NCI-H510A treated with DMSO at 0.1 percent for 48 hours (cell line): ENCODE measurements around the gene TMEM51.

Experiments
- DNase-seq: peaks from one replicate; lab custom pipeline; 2025; lab: John Stamatoyannopoulos, UW

Gene TMEM51

DNA sequence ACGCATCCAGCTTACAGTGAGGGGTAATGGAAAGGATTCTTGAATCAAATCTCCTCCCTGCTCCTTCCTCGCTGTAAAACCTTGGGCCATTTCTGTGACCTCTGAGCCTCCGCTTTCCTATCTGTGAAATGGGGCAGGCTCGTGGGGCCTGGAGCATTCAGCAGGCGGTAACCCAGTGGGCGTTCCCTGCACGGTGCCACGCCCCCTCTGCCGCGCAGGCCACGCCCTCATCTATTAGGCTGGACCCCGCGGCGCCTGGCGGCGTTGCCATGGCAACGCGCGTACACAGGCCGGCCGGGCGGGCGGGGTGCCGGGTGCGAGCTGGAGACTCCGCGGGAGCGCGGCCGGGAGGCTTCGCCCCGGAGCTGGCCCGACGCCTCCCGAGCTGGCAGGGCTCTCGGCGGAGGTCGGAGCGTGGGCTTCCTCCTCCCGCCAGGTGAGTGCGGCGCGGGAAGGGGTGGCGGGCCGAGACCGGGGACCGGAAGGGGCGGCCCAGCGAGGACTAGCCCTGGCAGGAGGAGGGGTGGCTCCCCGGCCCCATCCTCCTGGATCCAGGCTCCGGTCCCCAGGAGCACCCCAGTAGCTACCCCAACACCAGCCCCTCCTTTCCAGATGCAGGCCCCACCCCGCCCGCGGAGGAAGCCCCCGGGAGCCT lies 93.5 kb downstream of the TMEM51 start, which contains the start of gene FHAD1:
Gene FHAD1 (plus strand): TSS at position 264 of the 655 bp plus-strand sequence. CDS start 4,562 bp downstream, outside the sequence.
- DNase-seq = peak; percentile 93

DNA sequence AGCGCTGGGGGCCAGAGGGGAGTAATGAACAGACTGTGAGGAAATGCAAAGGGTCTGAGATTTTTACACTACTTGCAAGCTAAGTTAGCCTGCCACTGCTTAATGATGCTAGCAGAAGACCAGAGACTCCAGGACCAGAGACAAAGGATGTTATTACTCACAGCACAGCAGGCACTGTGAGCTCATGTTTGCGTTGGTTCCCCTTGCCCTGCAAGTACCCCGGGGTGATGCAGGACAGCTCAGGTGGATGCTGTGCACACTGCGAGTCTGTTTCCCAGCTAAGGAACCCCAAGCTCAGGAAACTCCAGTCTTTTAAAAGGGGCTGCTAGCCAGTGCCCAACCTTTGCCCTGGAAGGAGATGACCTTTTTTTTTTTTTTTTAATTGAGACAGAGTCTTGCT lies 94.7 kb downstream of the TMEM51 start:
- no peak for DNase-seq

DNA sequence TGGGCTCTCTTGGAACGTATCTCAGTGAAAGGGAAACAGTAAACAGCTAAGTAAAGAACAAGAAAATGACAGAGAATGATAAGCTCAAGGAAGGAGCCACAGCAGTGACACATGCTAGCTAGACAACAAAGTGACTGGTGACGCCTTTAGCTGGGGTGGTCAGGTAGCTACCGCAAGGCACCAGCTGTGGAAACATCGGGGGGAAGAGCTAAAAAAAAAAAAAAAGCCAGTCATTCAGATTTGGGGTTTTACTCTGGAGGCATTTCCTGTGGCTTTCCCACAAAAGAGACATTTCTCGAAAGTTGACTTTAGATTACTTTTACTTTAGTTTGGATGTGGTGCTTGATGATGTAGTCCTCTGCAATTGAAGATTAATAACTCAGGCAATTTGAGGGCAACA lies 95.5 kb downstream of the TMEM51 start:
- DNase-seq = no peak

DNA sequence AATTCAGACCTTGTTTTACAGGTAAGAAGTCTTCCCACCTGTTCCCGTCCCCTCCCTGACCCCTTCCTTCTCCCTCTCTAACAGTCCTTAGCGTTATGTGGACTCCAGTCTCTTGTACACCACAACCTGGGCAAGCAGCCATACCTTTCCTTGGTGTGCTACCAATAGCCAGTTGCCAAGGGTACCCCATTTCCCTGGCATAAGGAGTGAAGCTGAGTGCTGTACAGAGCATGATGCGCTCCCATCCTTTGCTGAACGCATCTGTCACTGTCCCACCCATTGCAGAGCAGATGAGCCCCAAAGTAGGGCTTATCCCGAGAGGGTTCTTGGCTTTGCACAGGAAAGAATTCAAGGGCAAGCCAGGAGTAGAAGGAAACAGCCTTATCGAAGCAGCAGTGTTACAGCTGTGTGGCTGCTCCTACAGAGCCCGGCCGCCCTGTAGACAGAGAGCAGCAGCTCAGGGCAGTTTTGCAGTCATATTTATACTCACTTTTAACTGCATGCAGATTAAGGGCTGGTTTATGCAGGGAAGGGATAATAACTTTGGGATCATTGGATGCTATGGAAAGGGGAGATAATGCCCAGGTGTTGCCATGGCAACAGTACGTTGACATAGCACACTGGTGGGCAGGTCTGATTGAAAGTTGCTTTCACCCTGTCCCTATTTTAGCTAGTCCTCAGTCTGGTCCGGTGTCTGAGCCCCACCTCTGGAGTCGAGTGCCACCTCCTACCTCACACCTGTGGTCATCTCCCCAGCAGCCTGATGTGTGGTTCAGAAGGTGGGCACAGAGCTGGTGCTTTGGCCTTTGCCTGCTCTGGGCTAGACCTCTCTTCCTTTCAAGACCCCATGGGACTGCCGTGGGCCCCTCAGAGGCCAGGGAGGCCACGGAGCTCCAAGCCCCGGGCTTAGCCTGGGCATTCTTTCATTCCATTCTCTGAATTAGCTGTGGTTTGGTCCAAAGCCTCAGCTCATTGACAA lies 98.6 kb downstream of the TMEM51 start:
- DNase-seq = no peak

DNA sequence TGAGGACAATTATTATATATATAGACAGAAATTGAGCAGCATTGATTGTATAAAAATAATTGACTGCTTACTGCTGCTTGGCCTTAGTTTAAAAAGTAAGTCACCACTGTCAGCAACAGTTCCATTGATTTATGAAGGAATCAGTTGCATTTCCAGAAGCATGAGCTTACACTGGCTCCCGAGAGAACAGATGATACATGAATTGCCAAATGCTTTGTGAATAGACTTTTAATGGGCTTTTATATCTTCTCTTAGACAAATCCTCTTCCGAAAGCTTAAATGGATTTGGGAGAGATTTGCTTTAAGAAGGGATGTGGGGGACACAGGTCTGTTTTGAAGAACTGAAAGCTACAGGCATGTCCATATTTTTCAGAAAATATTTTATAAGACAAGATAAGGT lies 101.0 kb downstream of the TMEM51 start:
- no peak for DNase-seq

DNA sequence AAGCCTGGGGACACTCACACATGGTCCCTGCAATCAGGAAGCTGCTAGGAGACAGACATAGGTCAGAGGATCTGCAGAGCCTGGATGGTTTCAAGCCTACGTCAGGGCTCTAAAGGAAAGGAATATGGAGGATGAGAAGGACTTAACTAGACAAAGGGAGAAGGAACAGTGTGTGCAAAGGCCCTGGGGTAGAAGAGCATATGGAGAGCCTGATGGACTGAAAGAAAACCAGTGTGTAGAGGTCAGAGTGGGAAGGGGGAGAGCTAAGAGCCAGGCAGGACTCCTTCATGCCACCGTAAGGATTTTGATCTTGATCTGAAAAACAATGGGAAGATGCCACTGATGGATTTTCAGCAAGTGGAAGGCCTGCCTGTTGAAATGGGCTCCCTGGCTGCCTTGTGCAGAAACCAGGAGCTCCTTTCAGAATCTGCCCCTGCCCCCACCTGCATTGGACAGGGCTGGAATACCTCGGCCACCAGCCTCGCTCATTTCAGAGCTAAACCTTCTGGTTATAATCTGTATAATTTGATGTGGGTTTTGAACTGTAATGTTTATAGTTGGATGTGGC lies 102.1 kb downstream of the TMEM51 start:
- no peak for DNase-seq

DNA sequence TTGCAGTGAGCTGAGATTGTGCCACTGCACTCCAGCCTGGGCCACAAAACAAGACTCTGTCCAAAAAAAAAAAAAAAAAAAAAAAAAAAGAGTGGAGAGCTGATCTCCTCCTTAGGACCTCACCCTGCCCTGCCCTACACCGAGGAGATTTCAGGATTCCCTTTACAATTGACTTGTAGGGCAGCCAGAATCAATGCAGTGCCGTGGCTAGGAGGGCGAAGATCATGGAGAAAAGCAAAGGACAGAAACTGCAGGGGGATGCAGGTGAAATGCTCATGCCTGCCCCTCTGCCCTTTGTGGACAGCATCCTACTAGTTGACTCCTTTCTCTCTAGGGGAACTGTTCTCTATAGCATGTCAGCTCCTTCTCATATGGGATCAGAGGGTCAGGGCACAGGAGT lies 103.0 kb downstream of the TMEM51 start:
- DNase-seq = no peak

DNA sequence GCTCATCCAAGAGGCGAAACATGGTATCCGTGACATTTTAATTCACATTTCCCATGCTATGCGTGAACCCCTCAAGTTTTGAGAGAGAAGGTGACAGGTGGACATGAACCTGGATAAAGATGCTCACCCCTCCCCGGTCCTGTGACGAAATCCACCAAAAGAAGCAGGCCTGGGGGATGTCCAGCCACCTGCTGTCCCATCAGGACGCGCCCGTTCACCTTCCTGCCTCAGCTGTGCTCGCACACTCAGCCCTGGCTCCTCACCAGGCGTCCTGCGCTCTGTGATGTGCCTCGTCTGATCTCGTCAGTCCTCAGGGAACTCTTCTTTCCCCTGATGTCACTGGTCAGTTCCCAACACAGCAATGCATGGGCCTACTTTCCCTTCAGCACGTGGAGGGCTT lies 103.8 kb downstream of the TMEM51 start:
- DNase-seq = no peak

DNA sequence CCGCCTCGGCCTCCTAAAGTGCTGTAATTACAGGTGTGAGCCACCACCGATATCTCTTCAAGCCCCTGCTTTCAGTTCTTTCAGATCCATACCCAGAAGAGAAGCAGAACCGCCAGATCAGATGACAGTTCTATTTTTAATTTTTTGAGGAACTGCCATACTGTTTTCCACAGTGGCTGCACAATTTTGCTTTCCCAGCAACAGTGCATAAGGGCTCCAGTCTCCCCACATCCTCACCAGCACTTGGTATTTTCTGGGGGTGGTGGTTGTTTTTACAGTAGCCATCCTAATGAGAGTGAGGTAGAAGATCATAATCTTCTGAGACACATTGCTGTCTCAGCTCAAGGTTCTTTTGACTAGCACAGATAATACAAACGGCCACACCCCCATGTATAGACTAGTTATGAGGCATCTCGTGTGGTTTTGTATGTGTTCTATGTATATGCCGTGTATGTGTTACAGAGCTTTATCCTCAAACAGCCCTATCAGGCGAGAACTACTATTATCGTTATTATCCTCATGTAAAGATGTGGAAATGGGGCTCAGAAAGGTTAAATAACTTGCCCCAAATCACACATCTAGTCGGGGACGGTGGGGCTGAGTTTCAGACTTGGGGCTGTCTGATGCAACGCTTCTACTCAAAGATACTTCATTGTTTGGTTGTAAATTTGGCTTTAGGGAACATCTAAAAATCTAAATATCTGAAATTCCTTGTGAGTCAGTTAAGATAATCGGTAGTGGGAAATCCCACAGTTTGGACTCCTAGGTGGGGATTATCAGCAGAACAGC lies 105.5 kb downstream of the TMEM51 start:
- no peak for DNase-seq

DNA sequence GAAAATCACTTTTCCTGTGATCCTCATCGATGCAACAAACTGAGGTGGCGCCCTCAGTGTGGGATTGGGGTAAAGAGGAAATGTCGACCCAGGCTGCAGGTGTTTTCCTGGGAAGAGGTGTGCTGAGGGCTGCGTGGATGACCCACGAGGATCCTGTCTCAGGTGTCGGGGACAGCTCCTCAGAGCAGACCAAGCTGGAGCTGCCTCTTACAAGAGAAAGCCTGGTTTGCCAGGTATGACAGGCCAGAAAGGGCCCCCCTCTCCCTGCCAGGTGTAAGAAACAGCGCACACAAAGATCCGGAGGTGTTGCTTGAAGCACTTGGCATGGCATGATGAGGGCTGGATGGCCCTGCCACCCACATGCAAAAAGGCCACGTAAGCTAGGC lies 106.1 kb downstream of the TMEM51 start:
- no peak for DNase-seq

DNA sequence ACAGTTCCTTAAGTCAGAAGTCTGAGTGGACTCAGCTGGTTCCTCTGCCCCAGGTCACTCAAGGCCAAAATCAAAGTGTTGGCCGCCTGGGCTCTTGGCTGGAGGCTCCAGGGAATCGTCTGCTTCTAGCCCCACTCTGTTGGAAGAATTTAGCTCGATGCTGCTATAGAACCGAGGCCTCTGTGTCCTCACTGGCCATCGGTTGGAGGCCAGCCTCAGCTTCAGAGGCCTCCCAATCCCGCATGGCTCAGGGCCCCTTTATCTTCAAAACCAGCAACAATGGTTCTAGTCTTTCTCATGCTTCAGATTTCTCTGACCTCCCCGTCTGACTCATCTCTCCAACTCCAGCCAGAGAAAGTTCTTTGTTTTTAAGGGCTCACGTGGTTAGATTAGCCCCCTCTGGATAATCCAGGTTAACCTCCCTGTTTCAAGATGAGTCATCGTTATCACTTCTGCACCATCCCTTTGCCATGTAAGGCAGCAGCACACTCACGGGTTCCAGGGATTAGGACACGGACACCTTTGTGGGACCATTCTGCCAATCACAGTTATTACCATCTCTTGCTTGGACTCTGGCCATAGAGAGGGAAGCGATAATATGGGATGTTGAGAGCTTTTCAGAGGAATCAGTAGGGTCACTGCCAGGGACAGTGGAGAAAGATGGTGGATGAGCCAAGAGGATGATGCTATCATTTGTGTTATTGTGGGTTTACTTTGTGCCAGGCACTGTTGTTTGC lies 107.0 kb downstream of the TMEM51 start:
- DNase-seq = no peak

DNA sequence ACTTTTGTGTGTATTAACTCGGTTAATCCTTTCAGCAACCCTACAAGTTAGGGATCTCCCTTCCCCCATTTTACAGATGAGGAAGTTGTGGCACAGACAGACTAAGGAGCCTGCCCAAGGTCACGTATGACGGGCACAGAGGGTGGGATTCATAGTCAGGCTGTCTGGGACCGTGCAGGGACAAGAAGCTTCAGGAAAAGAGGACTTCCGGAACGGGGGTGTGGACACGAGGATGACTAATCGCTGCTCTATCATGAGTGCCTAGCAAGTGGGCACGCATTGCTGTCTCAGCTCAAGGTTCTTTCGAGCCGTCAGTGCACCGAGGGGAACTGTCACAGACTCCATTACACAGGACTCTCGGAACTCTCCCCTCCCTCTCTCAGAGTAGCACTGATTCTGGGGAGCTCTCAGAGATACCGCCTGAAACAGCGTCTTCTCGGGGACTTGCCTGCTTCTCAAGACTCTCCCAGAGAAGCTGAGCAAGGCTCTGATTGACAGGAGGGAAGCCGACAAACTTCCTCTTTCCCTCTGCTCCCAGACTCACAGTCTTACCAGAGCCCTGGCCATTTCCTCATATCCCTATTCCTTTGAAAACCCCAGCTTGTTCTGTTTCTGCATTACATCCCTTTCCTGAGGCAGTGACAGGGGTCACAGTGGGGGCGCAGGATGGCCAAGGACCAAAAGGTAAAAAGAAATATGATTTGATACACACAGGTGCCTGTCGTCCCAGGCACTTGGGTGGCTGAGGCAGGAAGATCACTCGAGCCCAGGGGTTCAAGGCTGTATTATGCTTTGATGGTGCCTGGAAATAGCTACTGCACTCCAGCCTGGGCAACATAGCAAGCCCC lies 107.8 kb downstream of the TMEM51 start:
- no peak for DNase-seq

DNA sequence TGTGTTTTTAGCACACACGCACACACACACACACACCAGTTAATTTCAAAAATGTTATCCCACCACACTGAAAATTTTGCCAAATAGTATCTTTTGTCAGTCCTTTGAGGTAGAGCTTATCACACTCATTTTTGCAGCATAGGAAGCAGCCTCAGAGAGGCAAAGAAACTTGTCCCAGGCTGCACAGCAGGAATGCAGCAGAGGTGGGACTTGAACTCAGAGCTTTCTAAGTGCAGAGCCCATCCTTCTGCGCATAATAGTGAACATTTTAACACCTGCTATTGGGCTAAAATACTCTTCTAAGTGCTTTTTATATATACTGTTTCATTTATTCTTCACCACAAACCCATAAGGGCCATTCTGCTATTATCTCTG lies 108.4 kb downstream of the TMEM51 start:
- no peak for DNase-seq

DNA sequence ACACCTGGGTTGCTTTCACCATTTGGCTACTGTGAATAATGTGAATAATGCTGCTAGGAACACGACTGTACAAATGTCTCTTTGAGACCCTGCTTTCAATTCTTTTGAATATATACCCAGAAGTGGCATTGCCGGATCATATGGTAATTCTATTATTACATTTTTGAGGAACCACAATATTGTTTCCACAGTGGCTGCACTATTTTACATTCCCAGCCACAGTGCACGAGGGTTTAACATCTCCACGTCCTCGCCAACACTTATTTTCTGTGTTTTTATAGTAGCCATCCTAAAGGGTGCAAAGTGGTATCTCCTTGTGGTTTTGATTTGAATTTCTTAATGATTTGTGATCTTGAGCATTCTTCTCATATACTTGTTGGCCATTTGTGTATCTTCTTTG lies 109.2 kb downstream of the TMEM51 start:
- no peak for DNase-seq

DNA sequence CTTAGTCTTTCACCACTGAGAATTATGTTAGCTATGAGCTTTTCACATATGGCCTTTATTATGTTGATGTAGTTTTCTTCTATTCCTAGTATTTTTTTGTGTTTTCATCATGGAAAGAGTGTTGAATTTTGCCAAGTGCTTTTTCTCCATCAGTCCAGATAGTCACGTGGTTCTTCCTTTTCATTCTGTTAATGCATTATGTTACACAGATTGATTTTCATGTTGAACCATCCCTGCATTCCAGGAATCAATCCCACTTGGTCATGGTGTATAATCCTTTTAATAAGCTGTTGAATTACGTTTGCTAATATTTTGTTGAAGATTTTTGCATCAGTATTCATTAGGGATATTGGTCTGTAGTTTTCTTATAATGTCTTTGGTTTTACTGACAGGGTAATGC lies 111.2 kb downstream of the TMEM51 start:
- no peak for DNase-seq
